ENCODE measurements around the gene TM4SF4.

- no peak for TF ChIP-seq CTCF (IDR thresholded peaks at IDR 0.05)
- TF ChIP-seq POLR2A (IDR thresholded peaks at IDR 0.05): no peak
Measured at GRCh38 chr3:149547413-149547812, 72.9 kb downstream of the TM4SF4 start.
